HG03558 (cell line): ENCODE measurements around the gene SMIM38.
"Not testable (repeated sequence)": the region's sequence is repeated elsewhere in the genome, so short reads cannot be mapped to it uniquely, and the experiment has no call there.

Experiments used
- ATAC-seq: cut with Tn5 transposase; IDR thresholded peaks from one replicate; pipeline ENCODE4 v1.9.1; 2021; ENCODE audit warnings: moderate number of reproducible peaks; ENCODE audit not compliant: unreplicated experiment; ENCODE audit errors: extremely low read depth

SMIM38 gene

GRCh38 chr11:69121621-69122325 is 34.0 kb upstream of the SMIM38 start:
- ATAC-seq = no peak

DNA sequence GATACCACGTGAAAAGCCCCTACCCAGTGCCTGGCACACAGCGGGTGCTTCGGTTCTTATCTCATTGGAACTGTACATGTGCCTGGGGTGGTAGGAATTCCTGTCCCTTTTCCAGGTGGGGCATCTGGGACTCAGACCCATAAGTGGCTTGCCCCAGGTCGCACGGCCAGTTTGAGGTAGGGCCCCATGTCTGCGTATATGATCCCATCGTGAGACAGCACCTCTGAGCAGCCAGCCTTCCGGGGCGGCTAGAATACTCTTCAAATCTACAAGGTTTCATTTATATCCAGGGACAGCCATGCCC is 33.5 kb upstream of the SMIM38 start:
- no peak for ATAC-seq

- no peak for ATAC-seq
These were observed 32.9 kb upstream of the SMIM38 start for GRCh38 chr11:69122630-69123431.

- no peak for ATAC-seq
These were observed 31.9 kb upstream of the SMIM38 start for GRCh38 chr11:69123593-69124545.

DNA sequence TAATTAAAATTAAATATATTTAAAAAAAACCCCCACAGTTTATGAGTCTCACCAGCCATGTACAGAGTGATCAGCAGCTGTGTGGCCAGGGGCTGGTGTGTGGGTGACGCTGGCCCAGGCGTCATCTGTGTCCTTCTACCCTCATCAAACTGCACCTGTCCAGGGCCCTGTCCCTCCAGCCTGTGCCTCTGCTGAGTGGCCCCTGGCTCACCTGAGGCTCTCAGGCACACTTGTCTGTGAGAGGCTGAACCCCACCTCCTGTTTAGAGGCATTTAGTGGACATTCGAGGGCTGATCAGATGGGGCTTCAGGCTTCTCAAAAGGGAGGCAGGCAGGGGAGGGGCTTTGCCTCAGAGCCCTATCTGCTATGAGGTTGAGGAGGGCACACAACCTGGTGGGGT is 29.9 kb upstream of the SMIM38 start:
- ATAC-seq = no peak

DNA sequence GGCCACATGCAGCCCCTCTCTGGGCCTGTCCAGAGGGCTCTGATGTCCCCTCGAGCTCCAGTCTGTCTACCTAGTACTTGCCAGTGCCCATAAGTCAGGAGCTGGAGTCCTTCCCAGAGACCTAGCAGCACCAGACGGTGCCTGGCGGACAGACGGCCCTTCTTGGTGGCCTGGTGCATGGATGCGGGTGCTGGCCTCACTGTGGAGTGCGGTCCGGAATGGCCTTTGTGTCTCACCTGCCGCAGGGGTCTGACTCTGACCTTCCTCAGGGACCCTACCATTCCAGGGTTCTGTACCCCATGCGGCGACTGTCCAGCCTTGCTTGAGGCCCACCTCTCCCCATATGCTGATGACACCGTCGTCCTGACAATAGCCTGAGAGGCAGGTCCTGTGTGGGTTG is 29.4 kb upstream of the SMIM38 start:
- no peak for ATAC-seq

DNA sequence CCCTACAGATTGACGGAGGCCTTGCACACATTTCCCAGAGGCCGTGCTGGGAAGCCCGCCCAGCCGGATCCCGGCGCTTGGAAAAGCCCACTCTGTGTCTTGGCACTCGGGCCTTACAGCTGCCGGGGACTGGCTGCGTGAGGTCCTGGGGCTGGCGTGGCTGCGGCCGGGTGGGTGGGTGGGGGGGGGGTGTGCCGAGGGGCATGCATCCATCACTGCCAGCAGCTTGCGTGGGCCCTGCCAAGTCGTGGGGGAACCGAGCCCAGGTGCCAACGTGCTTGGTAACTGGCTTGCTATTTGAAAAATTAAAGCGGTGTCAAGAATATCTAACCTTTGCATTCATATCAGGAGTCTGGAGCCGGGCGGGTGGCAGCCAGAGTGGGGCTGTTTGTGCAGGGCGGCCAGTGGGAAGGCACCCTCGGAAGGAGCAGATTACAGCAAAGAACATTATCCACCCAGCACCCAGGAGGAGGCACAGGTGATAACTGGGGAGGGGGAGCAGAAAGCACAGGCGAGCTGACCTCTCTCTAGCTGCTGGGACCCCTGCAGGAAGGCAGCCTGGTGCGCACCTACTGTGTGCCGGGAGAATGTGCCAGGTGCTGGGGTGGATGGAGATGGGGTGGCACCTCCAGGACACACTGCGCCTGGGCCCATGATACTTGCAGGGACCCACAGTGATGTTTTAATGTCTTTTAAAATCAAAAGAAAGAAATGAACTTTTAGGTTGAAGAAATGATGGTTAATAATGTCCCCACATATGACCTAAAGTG is 28.5 kb upstream of the SMIM38 start:
- ATAC-seq = no peak

GRCh38 chr11:69127884-69128283 is 27.9 kb upstream of the SMIM38 start:
- ATAC-seq = no peak

GRCh38 chr11:69129053-69129452 is 26.7 kb upstream of the SMIM38 start:
- ATAC-seq = no peak

DNA sequence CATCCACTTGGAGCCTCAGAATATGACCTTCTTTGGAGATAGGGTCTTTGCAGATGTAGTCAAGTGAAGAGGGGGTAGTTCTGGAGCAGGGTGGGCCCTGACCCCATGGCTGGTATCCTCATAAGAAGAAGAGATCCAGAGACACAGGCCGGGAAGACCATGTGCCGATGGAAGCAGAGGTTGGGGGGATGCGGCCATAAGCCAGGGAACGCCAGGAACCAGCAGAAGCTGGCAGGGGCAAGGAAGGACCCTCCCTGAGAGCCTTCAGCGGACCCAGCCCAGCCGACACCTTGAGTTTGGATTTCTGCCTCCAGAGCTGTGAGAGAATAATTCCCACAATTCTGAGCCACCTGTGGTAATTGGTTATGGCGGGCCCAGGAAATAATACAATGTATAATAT is 26.1 kb upstream of the SMIM38 start:
- ATAC-seq = no peak

DNA sequence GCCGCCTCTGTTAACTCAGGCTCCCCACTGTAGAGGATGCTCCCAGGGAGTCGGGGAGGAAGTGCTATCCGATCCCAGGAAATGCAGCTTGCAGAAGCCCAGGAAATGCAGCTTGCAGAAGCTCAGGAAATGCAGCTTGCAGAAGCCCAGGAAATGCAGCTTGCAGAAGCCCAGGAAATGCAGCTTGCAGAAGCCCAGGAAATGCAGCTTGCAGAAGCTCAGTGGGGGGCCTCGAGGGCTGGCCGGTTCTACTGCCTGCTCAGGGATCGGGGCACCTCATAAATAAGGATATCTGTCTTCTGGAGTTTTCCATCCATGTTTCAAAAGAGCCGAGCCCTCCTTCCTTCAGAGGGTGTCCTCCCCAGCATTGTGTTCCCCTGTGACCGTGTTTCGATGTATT is 25.1 kb upstream of the SMIM38 start:
- no peak for ATAC-seq

DNA sequence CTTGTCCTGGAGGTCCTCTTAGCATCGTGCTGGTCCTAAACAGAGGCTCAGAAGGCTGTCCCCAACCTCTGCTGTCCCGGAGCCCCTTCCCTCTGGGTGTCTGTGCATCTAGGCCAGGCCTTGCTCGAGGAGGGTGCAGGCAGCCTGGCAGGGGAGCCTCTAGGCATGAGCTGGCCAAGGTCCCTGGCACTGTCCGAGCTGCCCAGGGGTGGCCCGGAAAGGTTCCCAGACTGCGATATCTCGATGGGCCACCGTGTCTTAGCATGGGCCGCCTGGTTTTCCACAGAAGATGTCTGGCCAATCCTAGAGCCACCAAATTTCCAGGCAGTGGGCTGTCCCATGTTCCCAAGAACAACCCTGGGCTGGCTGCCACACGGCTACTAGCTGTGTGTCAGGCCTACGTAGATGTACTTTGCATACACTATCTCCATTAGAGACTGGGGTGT is 24.6 kb upstream of the SMIM38 start:
- no peak for ATAC-seq

DNA sequence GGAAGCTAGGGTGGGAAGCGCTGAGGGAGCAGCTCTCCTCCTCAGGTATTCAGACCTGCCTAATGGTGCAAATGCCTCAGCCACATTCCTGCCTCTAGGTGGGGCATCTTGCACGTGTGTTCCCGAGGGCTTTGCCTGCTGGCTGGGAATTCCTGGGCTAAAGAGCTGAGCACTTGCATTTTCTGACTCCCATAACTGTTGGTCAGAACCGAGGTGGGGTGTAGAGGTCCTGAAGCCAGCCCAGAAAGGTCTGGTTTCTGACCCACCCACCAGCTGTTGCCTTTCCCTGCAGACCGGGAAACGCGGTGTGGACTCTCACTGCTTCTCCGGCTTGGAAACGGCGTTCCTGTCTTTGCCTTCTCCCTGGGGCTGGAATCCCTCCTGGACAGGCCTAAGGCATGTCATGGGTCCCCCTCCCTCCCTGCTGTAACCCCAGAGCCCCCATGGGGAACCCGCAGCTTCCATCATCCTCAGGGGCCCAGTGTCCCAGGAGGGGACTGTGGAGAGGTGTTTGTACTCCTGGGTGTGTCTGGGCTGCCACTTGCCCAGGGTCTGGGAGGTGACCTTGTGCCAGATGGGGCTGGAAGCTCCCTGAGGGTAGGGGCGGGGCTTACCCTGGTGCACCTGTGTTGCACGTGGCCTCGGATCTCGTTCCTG is 24.0 kb upstream of the SMIM38 start:
- no peak for ATAC-seq

- no peak for ATAC-seq
These were observed 23.4 kb upstream of the SMIM38 start for GRCh38 chr11:69132301-69132670.

- no peak for ATAC-seq
These were observed 22.5 kb upstream of the SMIM38 start for GRCh38 chr11:69133251-69133650.

- ATAC-seq = not testable (repeated sequence)
These were observed 21.6 kb upstream of the SMIM38 start for GRCh38 chr11:69134182-69134581.

DNA sequence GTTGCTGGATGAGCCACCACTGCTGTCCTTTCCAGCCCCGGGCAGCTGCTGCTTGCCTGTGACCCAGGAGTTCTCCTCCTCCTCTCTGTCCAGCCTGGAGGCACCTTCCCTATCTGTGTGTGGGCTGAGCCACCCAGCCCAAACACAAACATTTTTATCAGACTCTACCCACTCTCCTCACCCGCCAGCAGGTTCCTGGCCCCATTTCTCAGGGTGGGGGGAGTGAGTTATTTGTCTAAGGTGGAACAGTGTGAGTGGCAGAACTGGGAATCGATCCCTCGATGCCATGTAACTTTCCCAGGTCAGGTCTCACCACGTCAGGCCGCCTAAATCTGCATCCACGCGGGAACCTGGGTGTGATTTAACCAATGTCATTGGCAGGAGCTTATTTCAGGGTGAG is 20.8 kb upstream of the SMIM38 start:
- ATAC-seq = no peak

DNA sequence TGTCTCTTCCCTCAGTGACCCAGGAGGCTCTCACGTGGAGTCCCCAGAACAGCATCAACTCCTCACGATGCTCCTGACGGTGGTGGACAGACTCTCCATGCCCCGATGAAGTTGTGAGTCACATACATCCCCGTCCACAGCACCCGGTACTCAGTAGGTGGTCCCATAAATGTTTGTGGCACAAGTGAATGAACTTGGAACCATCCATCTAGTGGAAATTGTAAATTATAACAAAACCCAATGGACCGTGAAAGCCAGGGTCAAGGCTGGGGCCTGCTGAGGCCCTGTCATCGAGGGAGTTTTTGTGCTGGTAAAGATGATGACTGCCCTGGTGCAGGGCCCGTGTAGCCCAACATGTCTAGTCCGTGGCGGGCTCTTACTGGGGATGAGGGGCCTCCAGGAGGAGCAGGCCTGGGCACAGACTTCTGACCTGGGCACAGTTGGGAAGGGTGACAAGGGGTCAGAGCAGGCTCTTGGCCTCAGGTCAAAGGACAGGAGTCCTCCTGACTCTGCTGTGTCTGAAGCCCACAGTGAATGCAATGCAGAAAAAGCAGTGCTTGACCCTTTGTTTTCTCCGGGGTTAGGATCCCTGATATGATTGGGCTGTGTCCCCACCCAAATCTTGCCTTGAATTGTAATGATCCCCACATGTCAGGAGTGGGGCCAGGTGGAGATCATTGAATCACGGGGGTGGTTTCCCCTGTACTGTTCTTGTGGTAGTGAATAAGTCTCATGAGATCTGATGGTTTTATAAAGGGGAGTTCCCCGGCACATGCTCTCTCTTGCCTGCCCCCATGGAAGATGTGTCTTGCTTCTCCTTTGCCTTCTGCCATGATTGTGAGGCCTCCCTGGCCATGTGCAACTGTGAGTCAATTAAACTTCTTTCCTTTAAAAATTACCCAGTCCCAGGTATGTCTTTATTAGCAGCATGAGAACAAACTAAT is 20.0 kb upstream of the SMIM38 start:
- ATAC-seq = no peak

DNA sequence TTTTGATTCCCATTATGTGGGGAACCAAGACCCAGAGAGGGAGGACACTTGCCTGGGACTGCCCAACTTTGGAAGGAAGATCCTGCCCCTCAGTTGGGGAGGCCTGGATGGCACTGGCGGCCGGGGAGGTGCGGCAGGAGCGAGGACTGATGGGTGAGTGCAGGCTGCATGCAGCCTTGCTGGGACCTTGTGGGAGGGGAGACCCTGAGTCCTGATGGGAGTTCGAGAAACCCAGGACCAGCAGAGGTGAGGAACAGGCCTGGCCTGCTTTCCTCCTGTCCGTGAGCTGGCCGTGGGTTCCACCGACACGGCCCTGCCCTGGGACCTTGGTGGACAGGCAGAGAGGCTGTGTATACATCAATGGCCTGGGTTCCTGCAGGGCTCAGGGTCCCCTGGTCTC is 19.3 kb upstream of the SMIM38 start:
- ATAC-seq = no peak
